ENCODE results near the gene SARDH.

- TF ChIP-seq POLR2A (IDR thresholded peaks at IDR 0.05; ENCODE audit: control extremely low read depth in 1 of 2, low read depth in 2 of 2, low read length in 2 of 2) (no peak), KDM1A (IDR thresholded peaks at IDR 0.05; ENCODE audit: borderline replicate concordance, low read length) (no peak)
- TF ChIP-seq, protein P1, sequence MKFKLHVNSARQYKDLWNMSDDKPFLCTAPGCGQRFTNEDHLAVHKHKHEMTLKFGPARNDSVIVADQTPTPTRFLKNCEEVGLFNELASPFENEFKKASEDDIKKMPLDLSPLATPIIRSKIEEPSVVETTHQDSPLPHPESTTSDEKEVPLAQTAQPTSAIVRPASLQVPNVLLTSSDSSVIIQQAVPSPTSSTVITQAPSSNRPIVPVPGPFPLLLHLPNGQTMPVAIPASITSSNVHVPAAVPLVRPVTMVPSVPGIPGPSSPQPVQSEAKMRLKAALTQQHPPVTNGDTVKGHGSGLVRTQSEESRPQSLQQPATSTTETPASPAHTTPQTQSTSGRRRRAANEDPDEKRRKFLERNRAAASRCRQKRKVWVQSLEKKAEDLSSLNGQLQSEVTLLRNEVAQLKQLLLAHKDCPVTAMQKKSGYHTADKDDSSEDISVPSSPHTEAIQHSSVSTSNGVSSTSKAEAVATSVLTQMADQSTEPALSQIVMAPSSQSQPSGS (IDR thresholded peaks at IDR 0.05; ENCODE audit: low read length): no peak
- TF ChIP-seq, protein P2, sequence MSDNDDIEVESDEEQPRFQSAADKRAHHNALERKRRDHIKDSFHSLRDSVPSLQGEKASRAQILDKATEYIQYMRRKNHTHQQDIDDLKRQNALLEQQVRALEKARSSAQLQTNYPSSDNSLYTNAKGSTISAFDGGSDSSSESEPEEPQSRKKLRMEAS (IDR thresholded peaks at IDR 0.05): no peak
Observed at GRCh38 chr9:133638711-133639110, 99.4 kb downstream of the SARDH start.
